Measurements from ENCODE around the gene PDGFA. TPM values are rescaled to one million over a fixed set of nuclear protein-coding genes. Genes with fewer than 3 reads are reported as not detected.

The PDGFA gene
- total RNA-seq, 1 experiment from 2014 or later: 4.9 TPM

GRCh38 chr7:479948-480499 is 39.6 kb downstream of the PDGFA start:
- Histone ChIP-seq H3K9me3 (no peaks in the 10 kb centered on the region), H3K36me3 (no peaks in the 10 kb centered on the region), H3K27me3 (no peaks in the 10 kb centered on the region), H3K4me3 (no peak overlapping the region)
- DNase-seq: no peak

- DNase-seq: no peak
- no peaks in the 10 kb centered on the region for H3K9me3 ChIP-seq
- H3K27me3 ChIP-seq: no peaks in the 10 kb centered on the region
- H3K36me3 ChIP-seq: no peaks in the 10 kb centered on the region
- H3K4me3 ChIP-seq: no peak overlapping the region
Measured at GRCh38 chr7:479115-479947, 40.3 kb downstream of the PDGFA start.

GRCh38 chr7:477626-478220 is 41.9 kb downstream of the PDGFA start:
- no peaks in the 10 kb centered on the region for H3K9me3 ChIP-seq
- H3K4me3 ChIP-seq: no peak overlapping the region
- no peaks in the 10 kb centered on the region for H3K36me3 ChIP-seq
- H3K27me3 ChIP-seq: no peaks in the 10 kb centered on the region
- DNase-seq: no peak

GRCh38 chr7:476736-477360 is 42.8 kb downstream of the PDGFA start:
- Histone ChIP-seq H3K4me3 (no peak overlapping the region), H3K27me3 (no peaks in the 10 kb centered on the region), H3K36me3 (no peaks in the 10 kb centered on the region), H3K9me3 (no peaks in the 10 kb centered on the region)
- DNase-seq: no peak

GRCh38 chr7:475951-476441 is 43.6 kb downstream of the PDGFA start:
- DNase-seq: no peak
- H3K27me3 ChIP-seq: no peaks in the 10 kb centered on the region
- no peaks in the 10 kb centered on the region for H3K36me3 ChIP-seq
- H3K4me3 ChIP-seq: no peak overlapping the region
- no peaks in the 10 kb centered on the region for H3K9me3 ChIP-seq

- Histone ChIP-seq H3K9me3 (no peaks in the 10 kb centered on the region), H3K27me3 (no peaks in the 10 kb centered on the region), H3K4me3 (no peak overlapping the region), H3K36me3 (no peaks in the 10 kb centered on the region)
- DNase-seq: no peak
Measured at GRCh38 chr7:475425-475728, 44.3 kb downstream of the PDGFA start.

- H3K4me3 ChIP-seq: no peak overlapping the region
- H3K36me3 ChIP-seq: no peaks in the 10 kb centered on the region
- H3K9me3 ChIP-seq: no peaks in the 10 kb centered on the region
- no peaks in the 10 kb centered on the region for H3K27me3 ChIP-seq
- no peak for DNase-seq
Measured at GRCh38 chr7:474605-475424, 44.8 kb downstream of the PDGFA start.

GRCh38 chr7:473870-474604 is 45.6 kb downstream of the PDGFA start:
- Histone ChIP-seq H3K27me3 (no peaks in the 10 kb centered on the region), H3K36me3 (no peaks in the 10 kb centered on the region), H3K4me3 (no peak overlapping the region), H3K9me3 (no peaks in the 10 kb centered on the region)
- DNase-seq: no peak

- H3K4me3 ChIP-seq: no peak overlapping the region
- no peak for DNase-seq
- no peaks in the 10 kb centered on the region for H3K36me3 ChIP-seq
- no peaks in the 10 kb centered on the region for H3K27me3 ChIP-seq
- no peaks in the 10 kb centered on the region for H3K9me3 ChIP-seq
Measured at GRCh38 chr7:473211-473734, 46.4 kb downstream of the PDGFA start.

GRCh38 chr7:472640-472957 is 47.0 kb downstream of the PDGFA start:
- Histone ChIP-seq H3K27me3 (no peaks in the 10 kb centered on the region), H3K36me3 (no peaks in the 10 kb centered on the region), H3K9me3 (no peaks in the 10 kb centered on the region), H3K4me3 (no peak overlapping the region)
- no peak for DNase-seq

GRCh38 chr7:471866-472639 is 47.6 kb downstream of the PDGFA start:
- Histone ChIP-seq H3K27me3 (no peaks in the 10 kb centered on the region), H3K4me3 (no peak overlapping the region), H3K9me3 (no peaks in the 10 kb centered on the region), H3K36me3 (no peaks in the 10 kb centered on the region)
- peak; percentile 35 for DNase-seq

GRCh38 chr7:471191-471865 is 48.3 kb downstream of the PDGFA start:
- no peak for DNase-seq
- Histone ChIP-seq H3K36me3 (no peaks in the 10 kb centered on the region), H3K9me3 (no peaks in the 10 kb centered on the region), H3K27me3 (no peaks in the 10 kb centered on the region), H3K4me3 (no peak overlapping the region)

- Histone ChIP-seq H3K4me3 (no peak overlapping the region), H3K9me3 (no peaks in the 10 kb centered on the region), H3K27me3 (no peaks in the 10 kb centered on the region), H3K36me3 (no peaks in the 10 kb centered on the region)
- DNase-seq: no peak
Measured at GRCh38 chr7:469563-469961, 50.1 kb downstream of the PDGFA start.

- Histone ChIP-seq H3K27me3 (no peaks in the 10 kb centered on the region), H3K36me3 (no peaks in the 10 kb centered on the region), H3K9me3 (no peaks in the 10 kb centered on the region), H3K4me3 (no peak overlapping the region)
- no peak for DNase-seq
Measured at GRCh38 chr7:468681-469562, 50.7 kb downstream of the PDGFA start.
